Kidney epithelial cell (primary cell): ENCODE results near the gene DNAJB1. TPM values are rescaled to one million over a fixed set of nuclear protein-coding genes. Genes with fewer than 3 reads are reported as not detected.
"Not testable (repeated sequence)": the region's sequence is repeated elsewhere in the genome, so short reads cannot be mapped to it uniquely, and the experiment has no call there.

Experiments used
- DNase-seq: peaks from one replicate; pipeline ENCODE4 v3.0.0-alpha.2; 2010; ENCODE audit warnings: low read depth
- H3K27me3 ChIP-seq: 2 replicates; pipeline ENCODE4 v1.6.0; 2011; ENCODE audit warnings: low read length; ENCODE audit not compliant: control insufficient read depth, insufficient read depth
- H3K36me3 ChIP-seq: 2 replicates; pipeline ENCODE4 v1.5.1; 2011; ENCODE audit warnings: low read length; ENCODE audit not compliant: control insufficient read depth, insufficient read depth
- H3K4me3 ChIP-seq: 2 replicates; pipeline ENCODE4 v1.5.1; 2011; ENCODE audit warnings: low read depth, mild to moderate bottlenecking, control low read depth, low read length
- total RNA-seq: library from RNA; depleted of rRNA; stranded (reverse); fragments of >200 nt; gene quantifications from 2 replicates; pipeline ENCODE4 v1.2.3, GENCODE V29; 2015
- TF ChIP-seq, protein P1 (sequence below): IDR thresholded peaks from 2 replicates; pipeline ENCODE4 v1.5.1; 2011; ENCODE audit warnings: mild to moderate bottlenecking, moderate library complexity, low read length, control low read depth, inconsistent platforms; ENCODE audit not compliant: insufficient read depth, poor library complexity, severe bottlenecking

DNAJB1 gene
- total RNA-seq, result 58.1 and 64.7 TPM in 2 replicates

- TF ChIP-seq, protein P1, sequence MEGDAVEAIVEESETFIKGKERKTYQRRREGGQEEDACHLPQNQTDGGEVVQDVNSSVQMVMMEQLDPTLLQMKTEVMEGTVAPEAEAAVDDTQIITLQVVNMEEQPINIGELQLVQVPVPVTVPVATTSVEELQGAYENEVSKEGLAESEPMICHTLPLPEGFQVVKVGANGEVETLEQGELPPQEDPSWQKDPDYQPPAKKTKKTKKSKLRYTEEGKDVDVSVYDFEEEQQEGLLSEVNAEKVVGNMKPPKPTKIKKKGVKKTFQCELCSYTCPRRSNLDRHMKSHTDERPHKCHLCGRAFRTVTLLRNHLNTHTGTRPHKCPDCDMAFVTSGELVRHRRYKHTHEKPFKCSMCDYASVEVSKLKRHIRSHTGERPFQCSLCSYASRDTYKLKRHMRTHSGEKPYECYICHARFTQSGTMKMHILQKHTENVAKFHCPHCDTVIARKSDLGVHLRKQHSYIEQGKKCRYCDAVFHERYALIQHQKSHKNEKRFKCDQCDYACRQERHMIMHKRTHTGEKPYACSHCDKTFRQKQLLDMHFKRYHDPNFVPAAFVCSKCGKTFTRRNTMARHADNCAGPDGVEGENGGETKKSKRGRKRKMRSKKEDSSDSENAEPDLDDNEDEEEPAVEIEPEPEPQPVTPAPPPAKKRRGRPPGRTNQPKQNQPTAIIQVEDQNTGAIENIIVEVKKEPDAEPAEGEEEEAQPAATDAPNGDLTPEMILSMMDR, result no peak
- no peaks in the 10 kb centered on the region for H3K27me3 ChIP-seq
- no peaks in the 10 kb centered on the region for H3K36me3 ChIP-seq
- DNase-seq, result no peak
- peak within 1 kb of the TSS; percentile 98 for H3K4me3 ChIP-seq
Measured at GRCh38 chr19:14517840-14518505, at the start of gene DNAJB1. TSS of gene DNAJB1 (minus strand) at chr19:14518397. CDS start at chr19:14518349, 48 bp downstream.

DNA sequence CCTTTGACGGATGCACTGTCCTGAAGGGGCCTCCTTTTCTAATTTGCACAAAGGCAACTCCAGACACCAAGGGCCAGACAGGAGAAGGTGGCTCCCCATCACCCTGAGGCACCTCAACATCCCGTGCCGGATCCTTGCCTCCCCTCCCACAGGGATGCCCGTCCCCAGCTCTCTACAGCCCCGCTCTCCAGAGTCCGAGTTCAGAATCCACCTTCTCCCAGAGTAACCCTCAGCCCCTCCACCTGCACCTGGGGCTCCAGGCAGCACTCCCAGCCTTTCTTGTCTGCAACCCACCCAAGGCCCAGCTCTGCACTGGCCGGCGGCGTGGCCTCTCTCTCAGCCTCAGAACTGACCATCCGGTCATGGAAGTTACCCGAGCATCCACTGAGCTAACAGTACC is 48.9 kb upstream of the DNAJB1 start:
- no peaks in the 10 kb centered on the region for H3K36me3 ChIP-seq
- H3K27me3 ChIP-seq, result no peaks in the 10 kb centered on the region
- DNase-seq, result no peak
- H3K4me3 ChIP-seq, result no peak overlapping the region
- TF ChIP-seq, protein P1, result no peak

DNA sequence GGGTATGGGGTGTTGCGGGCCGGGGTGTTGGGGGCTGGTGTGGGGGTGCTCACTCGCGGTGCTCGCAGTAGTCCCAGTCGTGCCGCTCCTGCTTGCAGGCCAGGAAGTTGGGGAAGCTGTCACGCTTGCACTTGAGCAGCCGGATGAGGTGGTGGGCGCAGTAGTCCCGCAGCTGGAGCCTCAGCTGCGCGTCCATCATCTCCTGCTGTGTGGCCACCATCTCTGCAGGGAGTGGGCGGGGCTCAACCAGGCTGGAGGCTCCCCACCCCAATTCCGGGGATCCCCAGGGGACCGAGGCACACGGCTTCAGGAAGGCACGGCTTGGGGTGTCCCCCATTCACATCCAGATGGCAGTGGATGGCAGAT is 48.5 kb upstream of the DNAJB1 start:
- H3K36me3 ChIP-seq, result no peaks in the 10 kb centered on the region
- no peak for DNase-seq
- TF ChIP-seq, protein P1, result no peak
- no peak overlapping the region for H3K4me3 ChIP-seq
- no peaks in the 10 kb centered on the region for H3K27me3 ChIP-seq

- H3K36me3 ChIP-seq, result no peaks in the 10 kb centered on the region
- TF ChIP-seq, protein P1, result no peak
- no peak overlapping the region for H3K4me3 ChIP-seq
- no peaks in the 10 kb centered on the region for H3K27me3 ChIP-seq
- no peak for DNase-seq
Measured at GRCh38 chr19:14565765-14566711, 47.8 kb upstream of the DNAJB1 start.

GRCh38 chr19:14565298-14565679 is 47.1 kb upstream of the DNAJB1 start:
- TF ChIP-seq, protein P1, result no peak
- no peak overlapping the region for H3K4me3 ChIP-seq
- no peaks in the 10 kb centered on the region for H3K27me3 ChIP-seq
- no peak for DNase-seq
- no peaks in the 10 kb centered on the region for H3K36me3 ChIP-seq

DNA sequence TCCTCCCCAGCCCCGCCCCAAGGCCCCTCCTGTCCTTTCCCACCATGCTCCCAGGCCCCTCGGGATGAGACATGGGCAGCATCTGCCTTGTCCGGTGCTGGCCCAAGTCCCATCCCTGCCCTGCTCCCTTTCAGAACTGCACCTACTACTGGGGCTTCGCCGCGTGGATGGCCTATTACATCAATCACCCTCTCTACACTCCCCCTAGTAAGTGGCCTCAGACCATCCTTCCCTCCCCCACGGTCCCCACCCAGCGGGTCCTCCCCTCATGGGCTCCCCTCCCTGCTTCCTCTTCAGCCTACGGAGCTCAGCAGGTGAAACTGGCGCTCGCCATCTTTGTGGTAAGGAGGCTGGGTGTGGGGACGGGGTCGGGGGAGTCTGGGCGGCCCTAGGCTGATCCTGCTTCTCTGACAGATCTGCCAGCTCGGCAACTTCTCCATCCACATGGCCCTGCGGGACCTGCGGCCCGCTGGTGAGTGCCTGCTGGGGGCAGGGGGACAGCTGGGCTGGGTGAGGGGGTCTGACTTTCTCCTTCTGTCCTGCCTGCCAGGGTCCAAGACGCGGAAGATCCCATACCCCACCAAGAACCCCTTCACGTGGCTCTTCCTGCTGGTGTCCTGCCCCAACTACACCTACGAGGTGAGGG is 46.6 kb upstream of the DNAJB1 start:
- not testable (repeated sequence) for H3K27me3 ChIP-seq, DNase-seq, H3K36me3 ChIP-seq, H3K4me3 ChIP-seq
